GM04503 (cell line): ENCODE data around the gene AIPL1.

Experiments used
- DNase-seq: peaks from one replicate; pipeline ENCODE4 v3.0.0-alpha.2; 2012; ENCODE audit warnings: low read depth

AIPL1 gene

DNA sequence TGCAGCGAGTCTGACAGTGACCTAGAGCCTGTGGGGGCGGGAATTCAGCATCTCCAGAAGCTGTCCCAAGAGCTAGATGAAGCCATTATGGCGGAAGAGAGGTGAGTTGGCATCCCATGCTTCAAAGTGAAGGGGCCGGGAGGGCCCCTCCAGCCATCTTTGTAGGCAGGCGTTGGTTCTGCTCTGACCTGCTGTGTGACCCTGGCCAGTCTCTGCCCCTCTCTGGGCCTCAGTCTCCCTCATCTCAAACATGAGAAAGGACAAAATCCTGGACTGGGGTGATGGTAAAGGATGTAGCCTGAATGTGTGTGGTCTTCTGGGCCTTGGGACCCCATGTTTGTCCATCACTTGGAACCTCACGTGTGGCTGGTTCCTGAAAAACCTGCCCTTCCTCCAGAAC is 14.4 kb upstream of the AIPL1 start:
- no peak for DNase-seq

DNA sequence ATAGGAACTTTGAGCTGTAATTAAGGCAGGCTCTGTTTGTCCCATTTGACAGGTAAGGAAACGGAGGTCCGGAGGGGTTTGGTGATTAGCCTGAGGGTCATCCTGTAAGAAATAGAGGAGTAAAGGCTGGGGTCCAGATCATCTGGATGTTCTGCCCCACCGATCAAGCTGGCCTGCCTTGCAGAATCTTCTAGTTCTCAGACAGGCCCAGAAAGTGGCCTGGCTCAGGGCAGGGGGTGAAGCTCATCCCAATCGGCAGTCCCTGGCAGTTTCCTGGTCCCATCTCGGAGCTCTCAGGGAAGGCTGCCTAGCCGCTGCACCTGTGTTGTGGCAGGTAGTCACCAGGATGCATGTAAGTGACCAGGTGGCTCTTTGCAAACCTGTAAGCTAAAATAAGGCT is 13.6 kb upstream of the AIPL1 start:
- no peak for DNase-seq

DNA sequence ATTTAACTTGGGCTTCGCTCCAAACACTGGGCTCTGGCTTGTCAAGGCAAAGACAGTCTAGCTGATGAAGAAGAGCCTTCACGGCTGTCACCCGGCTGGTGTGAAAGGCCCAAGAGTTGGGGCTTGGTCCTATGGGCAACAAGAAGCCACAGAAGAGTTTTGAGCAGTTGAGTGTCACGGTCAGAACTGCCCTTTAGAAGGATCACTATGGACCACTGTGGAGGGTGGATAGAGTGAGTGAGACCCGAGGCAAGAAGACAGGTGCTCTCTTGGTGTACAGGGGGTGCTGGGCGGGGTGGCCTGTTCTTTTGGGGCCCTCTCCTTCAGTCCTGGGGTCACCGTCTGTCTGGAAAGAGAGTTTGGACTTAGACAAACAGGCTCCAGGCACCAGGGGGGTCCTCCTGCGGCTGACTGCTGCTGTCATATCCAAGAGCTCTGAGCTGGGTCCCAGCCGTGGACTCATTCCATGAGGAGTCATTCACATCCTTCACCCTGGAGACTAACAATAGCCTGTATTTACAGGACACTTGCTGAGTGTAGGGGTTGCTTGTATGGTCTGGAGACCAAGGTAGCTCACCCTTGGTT is 11.7 kb upstream of the AIPL1 start:
- no peak for DNase-seq

DNA sequence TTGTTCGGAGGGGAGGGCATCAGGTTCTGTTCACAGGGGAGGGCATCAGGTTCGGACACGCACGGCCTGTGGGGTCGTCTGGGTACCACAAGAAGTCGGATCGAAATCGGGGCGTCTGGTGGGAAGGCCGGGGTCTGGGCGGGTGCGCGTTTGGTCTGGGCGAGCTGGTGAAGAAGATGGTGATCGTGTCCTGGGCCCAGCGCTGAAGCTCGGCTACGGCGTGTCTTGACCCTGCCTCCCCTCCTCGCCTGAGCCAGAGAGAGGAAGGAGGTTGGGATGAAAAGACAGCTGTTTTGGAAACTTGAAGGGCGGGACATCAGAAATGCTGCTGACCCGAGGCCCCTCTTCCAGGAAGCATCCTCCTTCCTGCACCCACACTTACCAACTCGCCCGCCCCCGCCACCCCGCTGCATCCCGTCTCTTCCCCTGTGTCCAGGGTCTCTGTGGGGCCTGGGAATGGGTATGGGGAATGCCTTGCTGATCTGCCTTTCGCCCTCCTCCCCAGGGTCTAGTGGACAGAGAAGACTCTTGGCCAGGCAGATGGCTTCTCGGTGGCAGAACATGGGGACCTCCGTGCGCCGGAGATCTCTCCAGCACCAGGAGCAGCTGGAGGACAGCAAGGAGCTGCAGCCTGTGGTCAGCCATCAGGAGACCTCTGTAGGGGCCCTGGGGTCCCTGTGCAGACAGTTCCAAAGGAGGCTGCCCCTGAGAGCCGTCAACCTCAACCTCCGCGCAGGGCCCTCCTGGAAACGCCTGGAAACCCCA is 9.8 kb upstream of the AIPL1 start:
- no peak for DNase-seq

DNA sequence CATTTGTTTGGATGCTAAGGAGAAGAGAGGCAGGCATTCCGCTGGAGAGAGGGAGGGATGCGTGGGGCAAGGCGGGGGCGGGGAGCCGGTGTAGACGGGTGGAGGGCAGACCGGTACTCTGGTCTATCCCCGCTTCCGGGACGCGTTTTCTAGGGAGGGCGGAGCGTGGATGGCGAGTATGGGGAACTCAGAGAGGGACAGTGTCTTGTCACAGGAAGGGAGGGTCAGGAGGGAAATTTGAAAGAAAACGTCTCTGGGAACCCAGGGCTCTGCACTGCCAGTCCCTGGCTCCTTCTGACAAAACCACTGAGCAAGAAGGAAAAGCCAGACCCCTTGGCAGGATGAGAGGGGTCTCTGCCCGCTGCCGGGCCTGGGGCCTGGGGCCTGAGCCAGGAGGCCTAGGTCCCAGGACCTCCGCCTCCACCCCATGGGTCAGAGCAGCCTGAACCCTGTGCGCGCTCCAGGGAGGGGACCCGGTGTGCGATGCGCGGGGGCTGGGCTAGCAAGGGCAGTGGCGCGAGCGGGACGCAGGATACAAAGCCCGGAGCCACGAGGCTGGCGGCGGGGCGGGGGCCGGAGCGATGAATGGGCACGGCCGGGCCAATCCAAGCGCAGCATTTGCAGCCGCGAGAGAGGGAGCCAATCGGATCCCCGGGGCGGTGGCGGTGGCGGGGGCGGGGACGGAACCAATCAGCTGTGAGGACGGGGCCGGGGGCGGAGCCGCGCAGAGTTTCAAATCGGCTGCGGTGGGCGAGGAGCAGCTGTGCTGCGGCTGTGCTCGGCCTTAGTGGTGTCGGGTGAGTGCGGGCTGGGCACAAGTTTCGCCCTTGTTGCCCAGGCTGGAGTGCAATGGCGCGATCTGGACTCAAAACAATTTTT is 9.0 kb upstream of the AIPL1 start, which contains the start of gene PIMREG:
PIMREG (plus strand) TSS at position 764 of the 879 bp plus-strand sequence. CDS start 656 bp downstream, outside the sequence.
- DNase-seq, result peak; percentile 40

DNA sequence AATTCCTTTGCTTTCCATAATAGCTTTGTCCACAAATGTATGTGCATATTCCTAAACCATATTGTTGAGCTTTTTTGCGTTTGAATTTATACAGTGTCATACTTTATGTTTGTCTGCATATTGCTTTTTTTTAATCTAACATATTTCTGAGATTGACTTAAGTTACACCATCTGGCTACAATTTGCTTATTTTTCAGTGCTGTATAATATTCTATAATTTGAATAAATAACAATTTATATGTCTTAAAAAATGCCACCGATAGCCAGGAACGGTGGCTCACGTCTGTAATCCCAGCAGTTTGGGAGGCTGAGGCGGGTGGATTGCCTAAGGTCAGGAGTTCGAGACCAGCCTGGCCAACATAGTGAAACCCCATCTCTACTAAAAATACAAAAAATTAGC is 7.9 kb upstream of the AIPL1 start:
- no peak for DNase-seq

DNA sequence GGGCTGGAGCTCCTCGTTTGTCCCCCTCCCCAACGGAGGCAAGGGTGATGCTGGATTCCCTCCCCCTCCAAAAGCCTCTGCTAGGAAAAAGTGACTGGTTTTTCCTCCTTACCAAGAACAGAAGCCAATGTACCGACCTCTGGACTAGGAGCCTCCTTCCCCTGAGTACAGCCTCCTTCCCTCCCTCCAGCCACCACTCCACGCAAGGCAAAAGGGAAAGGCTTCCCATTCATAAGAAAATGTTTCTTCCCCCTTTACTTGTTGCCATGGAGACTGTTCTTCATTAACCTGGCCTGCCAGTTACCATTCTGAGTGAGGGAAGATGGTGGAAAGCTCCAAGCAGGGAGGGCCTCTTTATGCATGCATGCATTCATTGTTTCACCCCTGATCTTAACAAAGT is 5.0 kb upstream of the AIPL1 start:
- no peak for DNase-seq

DNA sequence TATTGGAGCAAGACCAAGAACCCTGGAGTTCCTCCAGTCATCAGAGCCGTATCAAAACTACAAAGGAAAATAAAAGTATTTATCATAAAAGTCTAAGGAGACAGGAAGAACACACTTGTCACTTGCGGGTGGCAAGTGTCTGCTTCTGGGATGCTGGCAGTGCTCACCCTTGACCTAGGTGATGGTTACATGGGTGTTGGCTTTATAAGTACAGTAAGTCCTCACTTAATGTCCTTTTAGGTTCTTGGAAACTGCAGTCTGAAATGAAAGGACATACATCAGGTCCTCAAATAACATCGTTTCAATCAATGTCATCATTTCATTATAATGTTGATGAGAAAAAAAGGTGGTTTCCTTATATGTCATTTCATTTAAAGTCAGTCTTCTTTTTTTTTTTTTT is 3.0 kb upstream of the AIPL1 start:
- no peak for DNase-seq

DNA sequence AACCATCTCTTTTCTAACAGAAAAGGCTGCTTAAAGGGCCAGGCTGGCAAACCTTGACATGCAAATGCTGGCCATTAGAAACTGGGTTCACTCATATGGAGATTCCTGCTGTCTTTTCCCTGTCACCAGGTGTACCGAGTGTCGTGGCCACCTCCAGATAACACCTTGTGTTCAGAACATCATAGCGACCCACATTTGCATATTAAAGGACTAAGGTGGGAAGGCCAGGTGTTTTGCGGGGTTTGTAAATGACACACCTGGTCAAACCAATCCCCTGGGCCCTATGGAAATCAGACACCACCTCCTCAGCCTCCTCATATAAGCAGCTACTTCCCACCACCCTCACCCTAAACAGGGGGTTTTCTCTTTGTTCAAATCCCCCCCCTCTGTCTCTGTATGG is 2.5 kb upstream of the AIPL1 start:
- DNase-seq, result no peak

DNA sequence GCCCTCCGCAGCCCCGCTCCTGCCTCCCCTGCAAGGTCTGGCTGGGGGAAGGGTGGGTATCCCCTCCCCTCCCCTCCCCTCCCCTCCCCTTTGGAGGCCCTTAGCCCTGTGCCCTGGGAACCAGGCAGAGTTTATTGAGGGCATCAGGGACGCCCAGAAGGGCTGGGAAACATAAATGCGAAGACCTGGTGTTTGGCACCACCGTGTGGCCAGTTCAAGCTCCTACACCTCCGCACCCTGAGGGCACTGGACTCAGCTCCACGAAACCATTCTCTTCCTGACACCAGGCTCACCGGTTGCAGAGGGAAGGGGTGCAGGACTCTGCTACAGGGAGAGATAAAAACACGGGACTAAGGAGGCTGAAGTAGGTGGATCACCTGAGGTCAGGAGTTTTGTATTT is 1.0 kb upstream of the AIPL1 start:
- DNase-seq, result no peak

DNA sequence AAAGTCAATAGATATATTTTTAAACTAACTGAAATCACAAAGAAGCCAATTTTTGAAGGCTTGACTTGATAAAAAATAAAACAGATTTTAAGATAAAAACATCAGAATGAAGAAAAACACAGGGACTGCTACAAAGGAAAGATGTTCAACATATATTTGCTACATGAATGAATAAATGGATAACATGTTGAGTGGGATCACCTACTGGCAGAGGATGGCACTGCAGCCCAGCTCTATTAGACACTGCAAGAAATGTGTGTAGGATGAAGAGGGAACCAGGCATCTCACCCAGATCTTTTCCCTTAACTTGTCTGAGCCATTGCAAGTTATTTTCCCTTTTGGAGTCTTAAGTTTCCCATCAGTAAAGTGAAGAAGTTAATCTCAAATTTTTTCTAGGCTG is 4.2 kb downstream of the AIPL1 start:
- no peak for DNase-seq

DNA sequence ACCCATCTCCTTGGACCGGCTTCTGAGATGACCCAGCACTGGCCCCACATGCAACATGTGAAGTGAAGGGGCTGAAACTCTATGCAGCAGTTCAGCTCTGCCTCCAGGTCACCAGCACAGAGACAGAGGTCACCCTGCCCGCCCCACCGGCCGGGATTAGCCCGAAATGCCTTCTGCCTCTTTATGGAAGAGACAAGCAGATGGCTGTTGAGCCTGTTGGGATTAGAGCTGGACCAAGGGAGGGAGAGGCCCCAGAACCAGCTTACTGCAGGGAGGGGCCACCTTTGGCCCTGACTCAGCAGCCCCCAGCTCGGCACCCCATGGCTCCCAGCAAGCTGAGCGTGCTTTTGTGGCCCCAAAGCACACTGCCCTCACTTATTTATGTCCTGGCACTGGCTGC is 5.7 kb downstream of the AIPL1 start:
- no peak for DNase-seq

DNA sequence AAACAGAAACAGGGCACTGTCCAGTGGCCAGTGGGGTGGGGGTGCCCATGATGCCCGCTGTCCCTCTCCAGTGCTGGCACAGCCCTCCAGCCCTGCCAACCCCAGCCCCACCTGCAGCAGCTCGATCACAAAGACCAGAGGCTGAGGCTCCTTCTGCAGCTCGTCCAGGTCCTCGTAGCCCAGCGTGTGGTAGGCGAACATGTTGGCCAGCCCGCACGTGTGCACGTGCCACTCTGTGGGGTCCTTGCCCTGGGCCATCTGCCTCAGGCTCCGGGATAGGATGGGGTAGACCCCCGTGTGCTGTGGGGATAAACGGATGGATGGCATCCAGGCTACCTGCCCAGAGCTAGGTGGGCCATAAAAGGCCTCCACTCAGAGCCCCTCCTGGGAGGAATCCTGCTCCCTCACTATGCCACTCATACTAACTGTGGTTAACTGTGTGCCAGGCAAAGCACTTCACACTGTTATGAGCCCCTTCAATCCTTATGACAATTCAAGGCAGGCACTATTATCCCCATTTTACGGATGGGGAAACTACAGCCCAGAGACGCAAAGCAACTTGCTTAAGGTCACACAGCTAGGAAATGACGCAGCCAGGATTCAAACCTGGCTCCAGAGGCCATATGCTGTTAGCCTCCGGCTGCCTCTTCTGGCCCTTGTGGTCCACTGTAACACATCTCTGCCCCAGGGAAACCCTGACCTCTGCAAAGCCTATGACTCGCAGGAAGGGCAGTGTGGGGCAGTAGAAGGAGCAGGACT is 6.5 kb downstream of the AIPL1 start:
- DNase-seq, result no peak

DNA sequence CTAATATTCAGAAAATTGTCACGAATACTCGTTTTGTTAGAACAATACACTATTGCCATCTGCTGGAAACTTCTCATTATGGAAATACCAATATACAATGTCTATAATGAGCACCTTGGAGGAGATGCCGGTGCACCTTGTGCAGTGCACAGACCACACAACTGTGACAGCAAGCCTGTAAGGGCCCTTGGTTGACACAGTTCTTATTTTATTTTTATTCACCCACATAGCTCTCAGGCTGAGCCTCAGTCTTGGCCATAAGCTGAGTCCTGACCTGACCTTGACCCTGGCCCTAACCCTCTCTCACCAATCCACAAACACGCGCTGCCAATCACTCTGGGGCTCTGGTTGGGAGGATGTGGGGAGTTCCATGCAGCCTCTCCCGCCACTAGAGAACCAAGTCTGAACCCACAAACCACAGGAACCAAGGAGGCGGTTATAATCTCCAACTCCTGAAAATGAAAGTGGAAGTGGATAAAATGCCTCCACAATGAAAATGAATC is 7.6 kb downstream of the AIPL1 start:
- no peak for DNase-seq

DNA sequence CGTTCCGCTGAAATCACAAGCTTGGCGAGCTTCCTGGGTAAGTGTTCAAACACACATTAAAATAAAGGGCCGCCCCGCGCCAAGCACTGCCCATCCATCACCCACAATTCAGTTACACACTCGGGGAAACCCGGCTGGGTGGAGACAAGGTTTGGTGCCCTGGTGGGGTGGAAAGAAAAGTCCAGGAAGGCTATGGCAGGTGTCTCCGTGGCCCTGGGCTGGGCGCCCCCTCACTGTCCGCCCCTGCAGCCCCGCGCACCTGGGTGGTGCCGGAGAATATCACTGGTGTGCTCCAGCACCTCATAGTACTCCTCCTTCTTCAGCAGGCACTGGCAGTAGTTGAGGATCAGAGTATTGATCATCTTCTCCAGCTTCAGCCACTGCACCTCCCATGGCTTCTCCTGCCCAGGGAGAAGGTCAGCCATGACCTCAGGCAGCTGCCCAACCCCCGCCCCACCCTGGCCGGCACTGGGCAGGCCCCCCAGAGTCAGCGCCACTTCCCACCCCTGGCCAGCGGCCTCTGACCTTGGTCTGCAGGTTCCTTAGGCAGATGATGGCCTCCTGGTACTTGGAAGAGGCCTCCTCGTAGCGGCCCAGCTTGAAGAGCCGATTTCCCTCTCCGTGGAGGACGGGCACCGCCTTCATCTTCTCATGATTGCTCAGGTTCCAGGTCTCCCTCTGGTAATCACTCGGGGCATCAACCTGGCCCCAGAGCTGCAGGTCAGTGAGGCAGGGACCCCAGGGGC is 8.4 kb downstream of the AIPL1 start:
- no peak for DNase-seq

DNA sequence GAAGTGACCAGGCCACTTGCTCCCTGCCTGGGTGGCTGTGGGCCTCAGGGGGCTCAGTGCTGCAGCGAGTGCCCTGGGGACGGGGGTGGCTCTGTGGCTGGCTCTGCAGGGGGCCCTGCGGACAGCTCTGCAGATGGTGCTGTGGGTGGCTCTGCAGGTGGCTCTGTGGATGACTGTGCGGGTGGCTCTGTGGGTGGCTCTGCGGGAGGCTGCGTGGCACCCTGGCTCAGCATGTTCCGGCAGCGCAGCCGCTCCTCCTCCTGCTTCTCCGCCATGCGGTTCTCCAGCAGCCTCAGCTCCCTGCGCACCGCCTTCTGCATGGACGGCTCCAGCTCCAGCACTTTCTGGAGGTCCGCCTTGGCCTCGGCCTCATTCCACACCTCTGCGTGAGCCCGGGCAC is 9.5 kb downstream of the AIPL1 start:
- no peak for DNase-seq

DNA sequence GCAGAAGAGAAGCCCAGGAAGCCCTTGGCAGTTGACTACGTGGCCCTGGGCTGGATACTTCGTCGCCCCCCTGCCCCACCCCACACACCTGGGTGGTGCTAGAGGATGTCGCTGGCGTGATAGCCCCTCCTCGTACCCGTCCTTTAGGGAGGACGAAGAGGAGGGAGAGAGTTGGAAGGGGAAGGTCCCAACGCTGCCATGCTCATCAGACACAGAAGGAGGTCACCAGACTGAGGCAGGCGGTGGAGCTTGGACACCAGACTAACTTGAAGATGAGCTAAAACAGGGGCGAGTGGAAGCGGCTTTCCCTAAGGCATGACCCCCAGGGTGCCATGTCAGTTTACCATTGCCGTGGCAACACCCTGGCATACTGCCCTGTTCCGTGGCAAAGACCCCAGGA is 11.0 kb downstream of the AIPL1 start:
- no peak for DNase-seq

DNA sequence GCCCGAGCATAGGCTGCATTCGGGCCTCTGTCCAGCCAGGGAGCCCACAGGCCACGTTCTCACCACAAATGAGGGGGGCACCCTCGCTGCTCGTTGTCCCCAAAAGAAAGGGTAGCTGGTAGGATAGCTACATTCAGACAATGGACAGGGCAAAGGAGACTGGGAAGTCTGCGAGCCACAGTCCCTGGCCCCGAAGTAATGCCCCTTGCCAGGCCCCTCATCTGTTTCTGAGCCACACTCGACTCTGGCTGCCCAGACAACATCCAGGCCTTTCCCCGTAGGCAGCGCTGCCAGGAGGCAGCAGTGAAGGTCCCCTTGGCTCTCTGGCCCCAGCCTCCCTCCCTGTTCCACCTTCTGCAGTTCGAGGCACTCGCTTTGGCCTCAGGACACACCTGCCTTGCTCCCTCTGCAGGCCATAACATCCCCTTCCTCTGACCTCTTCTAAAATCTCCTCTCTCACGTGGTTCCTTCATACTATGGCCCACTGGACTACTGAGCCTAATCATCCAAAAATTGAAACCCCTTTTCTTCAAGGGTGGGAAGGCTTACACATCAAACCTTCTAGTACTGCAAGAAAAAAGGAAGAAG is 12.2 kb downstream of the AIPL1 start:
- DNase-seq, result no peak

DNA sequence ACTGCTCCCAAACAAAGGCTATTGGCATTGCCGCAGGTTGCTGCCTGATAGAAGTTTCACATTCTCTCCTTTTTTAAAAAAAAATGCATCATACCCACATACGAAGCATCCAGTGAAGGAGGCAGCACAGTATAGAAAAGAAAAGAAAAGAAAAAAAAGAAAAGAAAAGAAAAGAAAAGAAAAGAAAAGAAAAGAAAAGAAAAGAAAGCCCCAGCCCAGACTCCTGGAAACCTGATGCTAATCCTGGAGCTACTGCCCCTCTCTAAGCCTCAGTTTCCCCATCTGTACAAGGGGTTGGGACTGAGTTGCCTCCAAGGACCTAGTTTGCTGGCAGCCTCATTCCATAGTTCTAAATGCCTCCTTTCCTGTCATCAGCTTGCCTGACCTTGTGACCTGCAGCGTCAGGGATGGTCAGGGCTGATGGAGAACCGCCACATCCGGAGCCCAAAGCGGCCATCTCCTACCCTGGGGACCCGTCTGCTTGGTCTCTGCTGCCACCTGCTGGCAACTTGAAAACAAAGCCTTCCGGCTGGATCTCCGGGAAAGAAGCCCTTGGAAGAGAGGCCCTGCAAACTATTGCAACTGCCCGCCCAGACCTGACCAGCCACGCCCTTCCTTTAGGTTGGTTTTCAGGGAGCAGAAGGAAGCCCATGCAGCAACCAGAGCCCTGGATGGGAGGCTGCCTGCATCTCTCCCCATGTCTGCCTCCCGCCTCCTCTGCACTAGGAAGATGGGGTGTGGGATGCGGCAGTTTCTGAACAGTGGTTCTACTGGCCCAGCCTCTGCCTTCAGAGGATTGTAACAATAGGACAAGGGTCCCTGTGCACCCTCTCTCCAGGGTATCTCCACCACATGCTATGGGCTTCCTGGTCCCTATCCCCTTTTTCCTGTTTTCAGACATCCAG is 13.0 kb downstream of the AIPL1 start:
- DNase-seq, result no peak

DNA sequence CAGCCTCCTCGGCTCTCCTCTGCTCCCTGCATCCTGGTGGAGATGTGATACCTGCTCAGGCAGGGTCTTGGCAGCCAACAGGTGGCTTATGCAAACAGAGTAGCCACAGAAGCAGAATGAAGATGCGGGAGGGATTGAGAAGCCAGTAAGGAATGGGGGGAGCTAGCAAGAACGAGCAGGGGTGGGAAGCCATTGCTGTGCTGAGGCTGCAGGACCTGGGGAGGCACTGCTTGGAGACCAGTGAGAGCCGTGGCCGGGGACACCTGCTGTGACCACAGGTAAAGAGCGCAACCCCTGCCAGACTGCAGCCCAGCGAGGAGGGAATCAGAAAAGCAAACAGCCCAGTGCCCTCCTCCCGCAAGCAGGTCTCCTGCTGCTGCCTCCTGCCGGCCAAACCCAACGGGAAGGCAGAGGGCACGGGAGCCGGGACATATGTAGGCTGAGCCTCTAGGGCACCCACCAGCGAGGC is 14.7 kb downstream of the AIPL1 start:
- DNase-seq, result no peak
